Stimulated activated CD4-positive, alpha-beta T cell treated with anti-CD3 and anti-CD28 coated beads, TNF-alpha, amount 100 ng/mL, for 1 hour (primary cell): ENCODE results near the gene PTCSC3.

Experiments used
- DNase-seq, 3 donors: peaks; one replicate each; pipeline ENCODE4 v3.0.0-alpha.2; 2020; ENCODE audit warnings: low read depth in 3 of 3, low spot score in 1 of 3

The PTCSC3 gene

GRCh38 chr14:36086629-36087395 lies 89.7 kb downstream of the PTCSC3 start:
- no peak for DNase-seq

DNA sequence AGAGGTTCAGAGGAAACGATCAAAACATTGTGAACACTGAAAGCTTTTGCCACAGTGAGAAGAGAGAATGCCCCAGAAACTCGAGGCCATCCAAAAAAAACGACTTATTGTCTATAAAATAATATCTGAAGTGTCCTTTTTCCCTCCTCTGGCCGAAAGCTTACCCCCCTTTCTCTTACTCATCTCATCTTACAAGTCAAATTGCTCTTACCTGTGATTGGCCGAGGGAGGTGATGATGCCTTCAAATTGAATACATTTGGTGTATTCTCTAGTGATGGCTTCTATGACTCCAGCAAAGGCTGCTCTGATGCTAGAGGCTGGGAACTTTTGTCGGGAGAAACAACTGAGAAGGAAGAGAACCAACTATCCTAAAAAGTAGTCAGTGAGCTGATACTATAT lies 90.7 kb downstream of the PTCSC3 start:
- DNase-seq = no peak
